Measurements from ENCODE around the gene PELI2.
"Not testable (repeated sequence)": the region's sequence is repeated elsewhere in the genome, so short reads cannot be mapped to it uniquely, and the experiment has no call there.

The PELI2 gene

DNA sequence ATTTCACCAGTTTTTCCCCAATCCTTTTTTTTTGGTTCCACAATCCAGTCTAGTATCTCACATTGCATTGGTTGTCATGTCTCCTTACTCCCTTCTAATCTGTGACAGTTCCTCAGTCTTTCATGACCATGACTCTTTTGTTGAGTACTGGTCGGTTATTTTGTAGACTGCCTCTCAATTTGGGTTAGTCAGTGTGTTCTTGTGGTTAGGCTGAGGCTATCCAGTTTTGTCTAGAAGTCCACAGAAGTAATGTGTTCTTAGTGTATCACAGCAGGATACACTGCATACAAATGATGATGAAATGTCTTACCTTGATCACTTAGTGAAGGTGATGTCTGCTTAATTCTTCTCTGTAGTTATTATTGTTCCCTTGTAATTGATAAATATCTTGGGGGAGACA is 24.8 kb downstream of the PELI2 start:
- DNase-seq (ENCODE audit: low read depth), result no peak

DNA sequence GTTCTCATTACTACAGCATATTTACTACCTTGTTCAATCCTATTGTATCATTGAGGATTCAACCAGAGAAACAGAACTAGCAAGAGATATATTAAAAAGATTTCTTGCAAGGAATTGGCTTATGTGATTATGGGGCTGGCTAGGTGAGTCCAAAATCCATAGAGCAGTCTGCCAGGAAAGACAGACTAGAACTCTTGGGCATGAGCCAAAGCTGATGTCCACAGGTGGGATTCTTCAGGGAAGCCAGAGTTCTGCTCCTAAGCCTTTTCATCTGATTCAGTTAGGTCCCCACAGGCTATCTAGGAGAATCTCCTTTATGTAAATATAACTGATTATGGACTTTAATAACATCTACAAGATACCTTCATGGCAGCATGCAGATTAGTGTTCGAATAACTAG is 26.0 kb downstream of the PELI2 start:
- no peak for DNase-seq (ENCODE audit: low read depth)

DNA sequence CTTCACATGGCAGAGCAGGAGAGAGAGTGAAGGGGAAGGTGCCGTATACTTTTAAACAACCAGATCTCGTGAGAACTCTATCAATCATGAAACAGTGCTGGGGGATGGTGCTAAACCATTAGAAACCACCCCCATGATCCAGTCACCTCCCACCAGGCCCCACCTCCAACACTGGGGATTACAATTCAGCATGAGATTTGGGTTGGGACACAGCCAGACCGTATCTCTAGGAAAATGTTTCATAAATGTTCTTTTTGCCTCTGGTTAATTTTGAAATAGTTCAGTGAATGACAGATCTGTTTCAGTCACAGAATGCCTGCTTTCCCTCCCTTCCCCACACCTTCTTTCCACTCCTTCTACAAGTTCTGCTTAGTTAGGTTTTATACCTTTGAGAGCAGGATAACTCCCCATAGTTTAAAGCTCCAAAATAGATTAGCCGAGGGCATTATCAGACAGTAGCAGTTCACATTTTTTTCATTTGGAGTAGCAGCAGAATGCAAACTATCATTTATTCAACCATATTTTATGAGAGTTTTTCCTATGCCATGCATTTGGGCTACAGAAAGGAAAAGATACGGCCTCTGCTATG is 27.1 kb downstream of the PELI2 start:
- no peak for DNase-seq (ENCODE audit: low read depth)

DNA sequence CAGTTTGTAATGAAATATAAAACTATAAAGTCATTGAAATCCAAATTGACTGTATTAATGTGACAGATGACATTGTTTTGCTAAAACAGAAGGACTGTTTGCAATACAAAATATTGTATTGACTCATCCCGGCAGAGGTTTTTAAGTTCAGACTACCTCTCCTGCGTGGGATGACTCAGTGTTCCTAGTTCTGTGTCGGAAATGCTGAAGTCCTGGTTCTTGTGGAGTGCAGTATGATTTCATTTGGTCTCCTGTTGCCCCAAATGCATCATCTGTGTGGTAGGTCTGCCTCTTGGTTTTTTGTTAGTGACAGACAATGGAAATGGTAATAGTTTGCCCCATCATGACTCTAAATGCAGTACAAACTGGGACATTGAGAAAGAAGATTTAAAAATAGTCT is 27.8 kb downstream of the PELI2 start:
- DNase-seq (ENCODE audit: low read depth), result no peak

DNA sequence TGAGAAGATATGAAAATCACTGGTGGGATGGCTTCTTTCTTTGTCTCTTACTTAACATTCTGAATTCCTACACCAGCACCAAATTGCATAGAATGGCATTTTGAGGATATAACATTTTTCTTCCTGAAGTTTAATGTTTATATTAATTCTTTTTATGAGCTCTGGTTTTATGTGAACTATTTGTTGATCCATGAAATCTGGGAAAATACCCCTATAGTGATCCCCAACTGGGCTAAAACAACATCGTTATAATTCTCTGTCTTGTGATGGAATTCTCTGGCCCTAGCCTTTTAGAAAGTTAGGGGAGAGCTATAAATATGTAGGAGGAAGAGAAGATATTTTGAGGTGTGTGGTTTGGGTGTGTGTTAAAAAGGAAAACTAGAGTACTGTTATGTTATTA is 29.2 kb downstream of the PELI2 start:
- DNase-seq (ENCODE audit: low read depth), result no peak

DNA sequence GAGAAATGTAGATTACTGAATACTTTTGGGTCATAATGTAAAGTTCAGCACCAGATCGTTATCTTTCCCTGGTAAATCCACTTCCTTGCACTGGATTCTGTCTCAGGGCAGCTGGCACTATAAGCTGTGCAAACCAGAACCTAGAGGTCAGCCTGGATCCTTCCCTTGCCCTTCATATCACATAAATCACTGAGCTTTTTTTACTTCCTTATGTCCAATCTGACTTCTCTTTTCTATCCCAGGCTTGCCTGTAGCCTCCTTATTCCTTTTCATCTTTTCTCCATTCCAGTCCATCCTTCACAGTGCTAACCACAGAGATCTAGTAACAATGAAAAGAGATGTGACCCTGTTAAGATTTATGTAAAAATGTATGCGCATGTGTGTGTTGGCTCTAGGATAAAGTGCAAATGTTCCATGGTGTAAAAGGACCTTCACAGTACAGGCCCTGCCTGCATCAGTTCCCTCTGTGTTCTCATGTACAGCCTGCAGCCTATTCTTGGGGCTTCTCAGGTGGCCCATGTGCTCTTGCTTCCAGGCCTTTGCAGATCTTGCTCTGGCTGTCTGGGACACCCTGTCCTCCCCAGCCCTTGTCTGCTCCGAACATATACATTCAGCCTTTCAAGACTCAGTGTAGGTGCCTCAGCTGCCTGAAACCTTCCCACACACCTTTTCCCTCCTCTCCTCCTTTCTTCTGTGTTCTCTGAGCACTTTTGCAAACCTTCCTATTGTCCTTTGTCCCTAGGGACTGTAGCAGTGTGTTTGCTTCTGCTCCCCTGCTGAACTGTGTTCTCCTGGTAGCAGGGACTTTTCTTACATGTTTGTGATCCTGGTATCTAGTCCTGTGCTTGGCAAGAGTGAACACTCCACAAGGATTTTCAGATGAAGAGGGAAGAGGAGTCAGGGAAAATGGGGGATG is 30.0 kb downstream of the PELI2 start:
- DNase-seq (ENCODE audit: low read depth), result no peak

DNA sequence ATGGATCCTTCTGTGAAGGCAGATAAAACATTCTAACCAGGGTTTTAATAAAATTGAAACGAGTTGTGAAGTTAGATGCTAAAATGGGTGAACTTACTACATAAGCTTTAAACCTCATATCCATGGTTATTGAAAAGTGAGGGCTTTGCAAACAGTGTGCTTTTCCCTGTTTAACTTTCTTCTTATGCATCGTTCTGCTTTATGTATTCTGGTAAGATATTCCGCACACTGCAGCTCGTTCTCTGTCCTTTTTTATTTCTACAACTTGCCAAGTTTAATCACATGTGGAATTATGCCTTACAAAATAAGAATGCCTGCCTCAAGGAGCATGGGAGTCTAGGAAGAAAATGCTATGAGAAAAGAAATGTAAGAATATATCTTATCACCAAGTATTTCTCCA is 30.9 kb downstream of the PELI2 start:
- no peak for DNase-seq (ENCODE audit: low read depth)

DNA sequence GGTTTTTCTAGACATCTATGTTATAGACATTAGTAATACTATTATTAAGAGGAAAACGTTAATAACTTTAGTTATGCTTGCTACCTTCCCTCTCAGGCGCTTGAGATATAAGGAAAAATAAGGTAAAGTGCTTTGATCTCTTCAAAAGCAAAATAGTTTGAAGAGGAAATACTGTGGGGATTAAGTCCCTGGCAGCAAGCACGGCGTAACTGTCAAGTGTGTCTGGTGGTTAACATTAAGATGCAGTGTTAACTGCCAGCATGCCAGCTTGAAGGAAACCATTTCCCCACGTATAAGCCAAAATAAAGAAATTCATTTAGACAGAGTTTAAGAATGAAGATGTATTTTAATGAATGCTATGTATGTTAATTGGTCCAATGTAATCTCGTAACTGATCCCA is 31.8 kb downstream of the PELI2 start:
- DNase-seq (ENCODE audit: low read depth), result no peak

DNA sequence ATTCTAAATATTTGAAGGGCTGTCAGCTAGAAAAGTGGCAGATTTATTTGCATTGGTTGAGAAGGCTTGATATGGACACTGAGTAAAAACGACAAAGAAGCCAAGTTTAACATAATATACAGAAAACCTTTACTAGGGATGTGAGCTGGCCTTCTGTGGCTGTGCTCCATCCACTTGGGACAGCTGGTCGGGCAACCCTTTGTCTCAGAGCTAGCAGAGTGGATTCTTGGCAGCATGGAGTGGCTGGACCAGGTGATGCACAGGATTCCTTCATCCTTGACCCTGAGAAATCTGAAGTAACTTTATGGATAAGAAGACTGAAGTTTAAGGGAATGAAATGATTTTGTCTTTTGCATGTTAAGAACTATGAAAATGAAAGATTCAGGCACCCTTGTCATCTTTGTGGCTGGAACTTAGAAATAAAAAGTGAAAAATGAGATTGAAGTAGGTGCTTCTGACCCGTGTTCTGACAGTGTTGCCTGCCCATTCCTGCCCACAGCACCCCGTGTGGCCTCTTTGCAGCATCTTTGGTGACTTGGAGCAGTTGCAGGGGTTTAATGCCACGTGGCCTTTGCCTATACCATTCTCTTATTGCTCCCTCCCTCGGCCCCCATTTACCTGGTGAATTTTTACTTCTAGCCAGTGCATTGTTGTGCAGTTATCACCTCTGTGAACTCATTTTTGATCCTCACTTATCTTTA is 32.6 kb downstream of the PELI2 start:
- DNase-seq (ENCODE audit: low read depth), result peak; percentile 8

DNA sequence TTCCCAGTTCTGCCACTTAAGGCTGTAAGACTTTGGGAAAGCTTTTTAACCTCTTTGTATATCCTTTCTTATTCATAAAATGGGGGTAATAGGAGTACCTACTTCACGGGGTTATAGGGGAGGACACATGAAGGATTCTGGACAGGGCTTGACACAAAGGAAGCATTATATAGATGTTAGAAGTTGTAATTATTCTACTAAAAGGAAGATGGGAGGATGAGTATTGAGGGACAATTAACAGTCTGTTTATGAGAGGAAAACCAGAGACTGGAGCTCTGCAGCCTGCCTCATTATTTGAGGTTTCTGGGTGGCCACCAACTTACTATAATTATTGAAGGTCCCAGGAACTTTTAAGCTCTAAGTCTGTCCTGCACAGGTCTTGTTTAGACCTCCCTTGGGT is 34.0 kb downstream of the PELI2 start:
- no peak for DNase-seq (ENCODE audit: low read depth)

DNA sequence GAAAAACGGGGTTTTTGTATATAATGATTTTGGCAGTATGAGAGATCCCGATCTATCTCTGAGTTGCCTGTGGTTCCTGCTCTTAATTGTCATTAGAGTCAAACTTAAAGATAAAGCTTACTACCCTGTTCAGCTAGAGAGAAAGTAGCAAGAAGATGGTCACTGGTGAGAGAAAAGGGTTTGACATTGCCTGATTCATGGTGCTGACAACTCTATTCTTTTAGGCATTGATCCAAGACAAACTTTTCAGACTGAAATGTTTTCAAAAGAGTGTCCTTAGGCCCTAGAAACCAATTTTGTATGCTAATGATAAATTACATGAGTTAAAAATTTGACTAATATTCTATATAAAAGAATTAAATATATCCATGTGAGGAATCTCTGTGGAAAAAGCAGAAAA is 35.1 kb downstream of the PELI2 start:
- no peak for DNase-seq (ENCODE audit: low read depth)

DNA sequence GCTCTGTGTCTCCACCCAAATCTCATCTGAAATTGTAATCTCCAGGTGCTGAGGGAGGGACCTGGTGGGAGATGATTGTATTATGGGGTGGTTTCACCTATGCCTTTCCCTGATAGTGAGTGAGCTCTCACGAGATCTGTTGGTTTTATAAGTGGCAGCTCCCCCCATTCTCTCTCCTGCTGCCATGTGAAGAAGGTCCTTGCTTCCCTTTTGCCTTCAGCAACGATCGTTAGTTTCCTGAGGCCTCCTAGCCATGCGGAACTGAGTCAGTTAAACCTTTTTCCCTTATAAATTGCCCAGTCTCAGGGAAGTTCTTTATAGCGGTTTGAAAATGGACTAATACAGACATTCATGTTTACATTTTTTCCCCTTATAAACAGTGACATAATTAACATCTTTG is 36.1 kb downstream of the PELI2 start:
- DNase-seq (ENCODE audit: low read depth), result no peak

DNA sequence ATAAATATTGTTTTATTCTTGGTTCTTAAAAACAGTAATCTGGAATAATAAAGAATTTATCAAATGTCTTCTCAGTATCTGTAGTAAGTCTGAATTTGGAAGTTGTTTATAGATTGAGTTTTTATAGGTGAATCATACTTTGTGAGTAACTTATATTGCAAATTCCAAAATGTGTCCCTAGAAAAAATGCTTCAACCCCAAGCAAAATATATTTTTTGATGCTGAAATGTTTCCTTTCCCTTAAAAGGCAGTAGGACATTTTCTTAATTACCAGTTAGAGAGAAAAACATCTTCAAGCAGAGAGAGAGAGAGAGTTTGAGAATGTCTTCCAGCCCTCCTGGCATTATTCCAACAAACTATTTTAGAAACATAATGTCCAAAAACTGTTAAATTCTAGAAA is 37.9 kb downstream of the PELI2 start:
- no peak for DNase-seq (ENCODE audit: low read depth)

DNA sequence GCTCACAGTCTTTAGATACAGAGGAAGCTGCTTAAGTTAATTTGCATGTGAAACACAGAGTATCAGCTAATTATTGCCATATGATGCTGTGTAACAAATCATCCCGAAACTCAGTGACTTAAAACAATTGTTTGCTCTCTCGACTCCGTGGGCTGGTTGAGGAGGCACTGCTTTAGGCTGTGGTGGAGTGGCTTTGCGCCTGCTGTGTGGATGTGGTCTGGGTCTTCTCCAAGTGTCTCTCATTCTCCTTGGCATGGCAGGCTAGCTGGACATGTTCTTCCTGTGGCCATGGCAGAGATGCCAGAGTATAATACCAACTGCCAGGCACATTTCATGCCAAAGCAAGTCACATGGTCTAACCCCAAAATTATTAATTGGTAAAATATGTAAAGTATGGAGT is 40.9 kb downstream of the PELI2 start:
- DNase-seq (ENCODE audit: low read depth), result no peak

DNA sequence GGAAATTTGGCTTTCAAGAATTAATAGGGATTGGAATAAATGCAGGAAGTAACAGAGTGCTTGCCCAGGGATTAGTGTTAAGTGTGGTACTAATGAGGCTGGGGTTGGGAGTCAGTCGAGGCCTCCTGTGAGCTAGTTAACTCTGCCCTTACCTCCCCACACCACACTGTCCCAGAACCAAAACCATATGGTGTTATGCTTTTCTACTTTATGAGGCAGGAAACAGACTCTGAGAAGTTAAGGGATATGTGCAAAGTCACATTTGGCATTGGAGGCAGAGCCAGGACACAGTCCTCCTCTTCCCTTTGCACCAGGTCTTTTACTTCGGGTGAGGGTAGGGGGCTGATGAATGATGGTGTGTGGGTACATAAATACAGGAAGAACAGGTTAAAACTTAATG is 41.9 kb downstream of the PELI2 start:
- DNase-seq (ENCODE audit: low read depth), result no peak

DNA sequence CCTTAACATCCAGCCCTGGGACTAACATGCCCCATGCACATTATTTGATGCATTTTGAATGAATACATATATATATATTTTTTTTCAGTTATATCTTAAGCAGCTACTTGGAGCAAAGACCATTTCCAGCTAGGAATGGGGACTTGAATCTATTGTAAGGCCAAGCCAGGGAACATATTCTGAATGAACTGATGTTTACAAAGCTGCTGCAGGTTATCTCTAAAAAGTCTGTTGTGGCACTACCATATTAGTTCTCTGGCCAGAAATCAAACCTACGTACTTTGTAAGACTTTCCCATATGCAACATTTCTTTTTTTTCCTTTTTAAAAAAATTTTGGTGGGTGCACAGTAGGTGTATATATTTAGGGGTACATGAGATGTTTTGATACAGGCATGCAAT is 43.4 kb downstream of the PELI2 start:
- DNase-seq (ENCODE audit: low read depth), result no peak

DNA sequence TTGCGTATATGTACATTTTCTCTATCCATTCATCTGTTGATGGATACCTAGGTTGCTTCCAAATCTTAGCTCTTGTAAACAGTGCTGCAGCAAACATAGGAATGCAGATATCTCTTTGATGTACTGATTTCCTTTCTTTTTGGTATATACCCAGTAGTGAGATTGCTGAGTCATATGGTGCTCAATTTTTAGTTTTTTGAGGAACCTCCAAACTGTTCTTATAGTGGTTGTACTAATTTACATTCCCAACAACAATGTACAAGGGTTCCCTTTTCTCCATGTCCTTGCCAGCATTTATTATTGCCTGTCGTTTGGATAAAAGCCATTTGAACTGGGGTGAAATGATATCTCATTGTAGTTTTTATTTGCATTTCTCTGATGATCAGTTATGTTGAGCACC is 44.3 kb downstream of the PELI2 start:
- no peak for DNase-seq (ENCODE audit: low read depth)

DNA sequence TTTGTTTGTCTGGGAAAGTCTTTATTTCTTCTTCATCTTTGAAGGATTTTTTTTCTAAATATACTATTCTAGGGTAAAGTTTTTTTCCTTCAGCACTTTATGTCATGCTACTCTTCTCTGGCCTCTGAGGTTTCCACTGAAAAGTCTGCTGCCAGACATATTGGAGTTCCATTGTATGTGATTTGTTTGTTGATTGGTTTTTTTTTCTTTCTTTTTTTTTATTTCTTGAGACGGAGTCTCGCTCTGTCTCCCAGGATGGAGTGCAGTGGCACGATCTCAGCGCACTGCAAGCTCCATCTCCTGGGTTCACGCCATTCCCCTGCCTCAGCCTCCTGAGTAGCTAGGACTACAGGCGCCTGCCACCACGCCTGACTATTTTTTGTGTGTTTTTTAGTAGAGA is 48.4 kb downstream of the PELI2 start:
- not testable (repeated sequence) for DNase-seq (ENCODE audit: low read depth)

DNA sequence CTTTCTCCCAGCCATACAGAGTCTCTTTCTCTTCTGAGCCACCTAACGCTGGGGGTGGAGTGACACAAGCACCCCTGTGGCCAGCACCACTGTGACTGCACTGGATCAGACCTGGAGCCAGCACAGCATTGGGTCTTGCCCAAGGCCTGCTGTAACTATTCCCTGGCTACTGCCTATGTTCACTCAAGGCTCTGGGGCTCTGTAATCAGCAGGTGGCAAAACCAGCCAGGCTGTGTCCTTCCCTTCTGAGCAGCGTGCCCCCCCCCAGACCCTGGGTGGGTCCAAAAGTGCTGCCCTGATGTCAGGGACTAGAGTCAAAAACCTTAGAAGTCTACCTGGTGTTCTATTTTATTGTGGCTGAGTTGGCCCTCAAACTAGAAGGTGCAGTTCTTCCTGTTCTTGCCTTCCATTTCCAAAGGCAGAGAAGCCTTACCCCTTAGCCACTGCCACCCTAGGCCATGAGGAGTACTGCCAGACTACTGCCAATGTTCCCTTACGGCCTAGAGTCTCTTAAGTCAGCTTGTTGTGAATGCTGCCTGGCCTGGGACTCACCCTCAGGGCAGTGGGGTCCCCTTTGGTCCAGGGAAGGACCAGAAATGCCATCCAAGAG is 49.9 kb downstream of the PELI2 start:
- DNase-seq (ENCODE audit: low read depth), result no peak

DNA sequence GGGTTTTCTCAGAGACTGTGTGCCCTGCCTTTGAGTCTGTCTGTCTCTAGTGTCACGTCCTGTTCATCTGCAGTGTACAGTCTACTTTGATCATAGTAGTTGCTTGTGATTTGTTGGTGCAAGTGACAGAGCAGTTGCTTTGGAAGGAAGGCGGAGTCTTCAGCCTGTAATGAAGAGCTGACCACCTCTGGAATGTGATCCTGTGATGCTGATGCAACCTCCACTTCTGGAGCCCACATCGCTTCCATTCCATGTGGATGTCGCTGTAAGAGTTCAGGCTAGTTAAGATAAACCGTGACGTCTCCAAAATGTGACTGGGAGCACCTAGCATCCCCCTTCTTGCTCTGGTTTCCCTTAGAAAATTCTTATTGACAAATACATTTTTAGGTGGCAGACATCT is 51.8 kb downstream of the PELI2 start:
- DNase-seq (ENCODE audit: low read depth), result no peak

DNA sequence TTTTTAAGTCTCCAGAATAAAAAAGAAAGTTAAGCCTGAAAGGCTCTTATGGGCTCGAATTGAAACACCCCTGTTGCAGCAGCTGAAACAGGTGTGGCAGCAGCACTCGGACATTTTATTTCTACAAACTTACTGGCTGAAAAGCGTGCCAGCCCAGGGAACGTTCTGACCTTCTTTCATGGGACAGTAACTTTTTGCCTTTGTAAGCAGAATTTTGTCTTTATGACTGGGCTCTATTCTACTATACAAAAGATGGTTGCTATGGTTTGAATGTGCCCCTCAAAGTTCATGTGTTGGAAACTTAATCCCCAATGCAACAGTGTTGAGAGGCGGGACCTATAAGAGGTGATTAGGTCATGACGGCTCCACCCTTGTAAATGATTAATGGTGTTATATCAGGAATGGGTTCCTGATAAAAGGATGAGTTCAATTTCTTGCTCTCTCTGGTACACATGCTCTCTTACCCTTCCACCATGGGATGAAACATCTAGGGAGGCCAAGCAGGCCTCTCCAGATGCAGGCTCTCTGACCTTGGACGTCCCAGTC is 52.7 kb downstream of the PELI2 start:
- DNase-seq (ENCODE audit: low read depth), result no peak

DNA sequence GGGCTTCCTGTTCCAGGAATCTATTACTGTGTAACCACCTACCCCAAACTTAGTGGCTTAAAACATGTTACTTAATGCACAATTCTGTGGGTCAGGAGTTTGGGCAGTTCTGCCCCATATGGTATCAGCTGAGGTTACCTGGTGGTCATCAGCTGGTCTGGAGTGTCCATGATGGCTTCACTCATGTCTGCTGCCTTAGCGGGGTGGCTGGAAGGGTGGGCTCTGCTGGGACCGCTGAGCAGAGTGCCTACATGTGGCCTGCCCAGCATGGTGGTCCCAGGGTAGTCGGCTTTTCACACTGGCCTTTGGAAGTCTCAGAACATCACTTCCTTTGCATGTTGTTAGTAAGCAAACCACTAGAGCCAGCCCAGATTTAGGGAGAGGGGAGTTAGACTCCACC is 53.9 kb downstream of the PELI2 start:
- DNase-seq (ENCODE audit: low read depth), result no peak

DNA sequence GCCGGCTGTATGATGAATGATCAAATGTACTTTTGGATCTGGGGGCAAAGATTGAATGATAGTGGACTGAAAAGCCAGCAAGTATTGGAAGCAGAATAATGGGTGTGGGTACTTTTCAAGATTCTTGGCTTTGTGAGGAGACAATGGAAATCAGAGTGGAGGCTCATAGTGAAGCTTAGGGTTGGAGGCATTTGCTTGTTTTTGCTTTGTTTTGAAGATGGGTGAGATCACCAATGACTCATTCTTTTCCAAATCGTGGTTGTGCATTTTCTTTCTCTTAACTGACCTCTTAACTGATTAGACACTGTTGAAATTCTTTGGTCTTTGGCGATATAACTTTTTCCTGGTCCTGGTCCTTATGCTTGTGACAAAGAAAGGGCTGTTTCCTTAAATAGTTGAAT is 54.4 kb downstream of the PELI2 start:
- no peak for DNase-seq (ENCODE audit: low read depth)
